ENCODE results near the gene MALRD1. TPM values are rescaled to one million over a fixed set of nuclear protein-coding genes. Genes with fewer than 3 reads are reported as not detected.

MALRD1 gene
- total and polyA plus RNA-seq, 2 of the 8 experiments (the other 6 are each of a cell fraction or from before 2014, with no cell fraction given), result 0.32 to 0.35 TPM

GRCh38 chr10:19373988-19374387 is 325.4 kb downstream of the MALRD1 start (continued):
- TF ChIP-seq KDM4A (IDR thresholded peaks at IDR 0.05; ENCODE audit: low read depth, low read length, severe bottlenecking), result no peak
- no peak for TF ChIP-seq YY1 (IDR thresholded peaks at IDR 0.05; ENCODE audit: low read depth, low read length)
- TF ChIP-seq SIN3A (conservative IDR thresholded peaks at IDR 0.05 in 1 of 2, IDR thresholded peaks at IDR 0.05 in 1 of 2; ENCODE audit: low read depth in 1 of 2, low read length in 2 of 2), result no peak
